Smooth muscle cell (in vitro differentiated cells): ENCODE measurements around the gene TRIM10. TPM values are rescaled to one million over a fixed set of nuclear protein-coding genes. Genes with fewer than 3 reads are reported as not detected.
"Not testable (repeated sequence)": the region's sequence is repeated elsewhere in the genome, so short reads cannot be mapped to it uniquely, and the experiment has no call there.

Source experiments
- DNase-seq: peaks from one replicate; lab custom pipeline; 2025; ENCODE audit not compliant: unreplicated experiment; lab: John Stamatoyannopoulos, UW
- H2AFZ ChIP-seq: fragments of 200-600 bp; sonication (generic); 2 replicates; pipeline ENCODE4 v1.6.0; 2016; ENCODE audit warnings: antibody characterized with exemption, low read depth, mild to moderate bottlenecking
- H3F3A ChIP-seq: fragments of 200-600 bp; sonication (generic); 2 replicates; pipeline ENCODE4 v1.6.0; 2017; ENCODE audit warnings: antibody characterized with exemption, low read depth
- H3K27ac ChIP-seq: fragments of 200-600 bp; sonication (generic); 2 replicates; pipeline ENCODE4 v1.5.1; 2016; ENCODE audit warnings: low read depth, mild to moderate bottlenecking
- H3K27me3 ChIP-seq: fragments of 200-600 bp; sonication (generic); 2 replicates; pipeline ENCODE4 v1.6.1; 2016; ENCODE audit warnings: low read depth, mild to moderate bottlenecking
- H3K36me3 ChIP-seq: fragments of 200-600 bp; sonication (generic); 2 replicates; pipeline ENCODE4 v1.5.1; 2016; ENCODE audit warnings: low read depth
- H3K4me1 ChIP-seq: fragments of 200-600 bp; sonication (generic); 2 replicates; pipeline ENCODE4 v1.5.1; 2016; ENCODE audit warnings: low read depth
- H3K4me2 ChIP-seq: fragments of 200-600 bp; sonication (generic); 2 replicates; pipeline ENCODE4 v1.6.0; 2016; ENCODE audit warnings: mild to moderate bottlenecking
- H3K4me3 ChIP-seq: fragments of 200-600 bp; sonication (generic); 2 replicates; pipeline ENCODE4 v1.5.1; 2016; ENCODE audit warnings: mild to moderate bottlenecking
- H3K79me2 ChIP-seq: fragments of 200-600 bp; sonication (generic); 2 replicates; pipeline ENCODE4 v1.6.0; 2016; ENCODE audit warnings: low read depth, mild to moderate bottlenecking
- H3K9ac ChIP-seq: fragments of 200-600 bp; sonication (generic); 2 replicates; pipeline ENCODE4 v1.6.0; 2016; ENCODE audit warnings: low read depth
- H3K9me3 ChIP-seq: fragments of 200-600 bp; sonication (generic); replicated peaks from 2 replicates; pipeline ENCODE4 v1.5.1; 2016; ENCODE audit warnings: low read depth
- H4K20me1 ChIP-seq: fragments of 200-600 bp; sonication (generic); 2 replicates; pipeline ENCODE4 v1.6.0; 2016; ENCODE audit warnings: low read depth
- WGBS: methylation state at CpG from one replicate; pipeline ENCODE4 v1.1.7; 2016; ENCODE audit warnings: low lambda C conversion rate; 5-methylcytosine and 5-hydroxymethylcytosine counted together
- polyA plus RNA-seq: library from polyadenylated mRNA; unstranded; fragments of >200 nt; fragmentation: Nextera tagmentation; extraction: Ambion mirVana; gene quantifications from 2 replicates; pipeline ENCODE4 v1.2.1, GENCODE V29; 2016
- total RNA-seq: library from RNA; depleted of rRNA; stranded (reverse); fragments of >200 nt; gene quantifications from 2 replicates; pipeline ENCODE4 v1.2.3, GENCODE V29; 2014
- TF ChIP-seq, protein P1 (sequence below): fragments of 200-600 bp; sonication (generic); IDR thresholded peaks from 2 replicates; pipeline ENCODE4 v1.5.1; 2017; ENCODE audit warnings: borderline replicate concordance, mild to moderate bottlenecking, antibody characterized with exemption; ENCODE audit not compliant: insufficient read depth, poor library complexity, severe bottlenecking

The TRIM10 gene
- total and polyA plus RNA-seq, 2 experiments from 2014 or later = not detected

DNA sequence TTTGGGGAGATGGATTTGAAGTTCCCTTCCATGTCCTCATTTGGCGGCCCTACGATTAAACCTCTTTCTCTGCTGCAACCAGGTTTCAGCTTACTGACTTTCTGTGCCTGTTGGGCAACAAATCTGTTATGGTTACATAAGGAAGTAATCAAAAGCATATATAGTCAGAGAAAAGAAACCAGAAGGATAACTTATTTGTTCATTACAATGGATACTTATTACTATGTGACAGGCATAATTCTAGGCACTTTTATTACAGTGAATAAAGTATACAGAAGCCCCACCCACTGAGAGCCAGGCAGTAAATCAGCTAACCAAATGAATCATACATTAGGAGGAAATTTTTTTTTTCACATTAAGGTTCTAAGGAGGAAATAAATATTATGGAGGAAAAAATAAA lies 38.5 kb downstream of the TRIM10 start:
- no peaks in the 10 kb centered on the region for H3K79me2 ChIP-seq
- TF ChIP-seq, protein P1, sequence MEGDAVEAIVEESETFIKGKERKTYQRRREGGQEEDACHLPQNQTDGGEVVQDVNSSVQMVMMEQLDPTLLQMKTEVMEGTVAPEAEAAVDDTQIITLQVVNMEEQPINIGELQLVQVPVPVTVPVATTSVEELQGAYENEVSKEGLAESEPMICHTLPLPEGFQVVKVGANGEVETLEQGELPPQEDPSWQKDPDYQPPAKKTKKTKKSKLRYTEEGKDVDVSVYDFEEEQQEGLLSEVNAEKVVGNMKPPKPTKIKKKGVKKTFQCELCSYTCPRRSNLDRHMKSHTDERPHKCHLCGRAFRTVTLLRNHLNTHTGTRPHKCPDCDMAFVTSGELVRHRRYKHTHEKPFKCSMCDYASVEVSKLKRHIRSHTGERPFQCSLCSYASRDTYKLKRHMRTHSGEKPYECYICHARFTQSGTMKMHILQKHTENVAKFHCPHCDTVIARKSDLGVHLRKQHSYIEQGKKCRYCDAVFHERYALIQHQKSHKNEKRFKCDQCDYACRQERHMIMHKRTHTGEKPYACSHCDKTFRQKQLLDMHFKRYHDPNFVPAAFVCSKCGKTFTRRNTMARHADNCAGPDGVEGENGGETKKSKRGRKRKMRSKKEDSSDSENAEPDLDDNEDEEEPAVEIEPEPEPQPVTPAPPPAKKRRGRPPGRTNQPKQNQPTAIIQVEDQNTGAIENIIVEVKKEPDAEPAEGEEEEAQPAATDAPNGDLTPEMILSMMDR = no peak
- WGBS = 60% methylated on average over 2 of the region's 2 CpGs
- no peaks in the 10 kb centered on the region for H3K4me1 ChIP-seq
- H3K4me2 ChIP-seq = no peak overlapping the region
- no peaks in the 10 kb centered on the region for H3K9me3 ChIP-seq
- H3K27ac ChIP-seq = no peak overlapping the region
- no peak overlapping the region for H3K4me3 ChIP-seq
- DNase-seq = no peak
- H3K27me3 ChIP-seq = peaks cover 55% of the 10 kb centered on the region
- no peak overlapping the region for H2AFZ ChIP-seq
- peaks cover 3% of the 10 kb centered on the region for H3F3A ChIP-seq
- no peaks in the 10 kb centered on the region for H4K20me1 ChIP-seq
- no peak overlapping the region for H3K9ac ChIP-seq
- H3K36me3 ChIP-seq = no peaks in the 10 kb centered on the region

DNA sequence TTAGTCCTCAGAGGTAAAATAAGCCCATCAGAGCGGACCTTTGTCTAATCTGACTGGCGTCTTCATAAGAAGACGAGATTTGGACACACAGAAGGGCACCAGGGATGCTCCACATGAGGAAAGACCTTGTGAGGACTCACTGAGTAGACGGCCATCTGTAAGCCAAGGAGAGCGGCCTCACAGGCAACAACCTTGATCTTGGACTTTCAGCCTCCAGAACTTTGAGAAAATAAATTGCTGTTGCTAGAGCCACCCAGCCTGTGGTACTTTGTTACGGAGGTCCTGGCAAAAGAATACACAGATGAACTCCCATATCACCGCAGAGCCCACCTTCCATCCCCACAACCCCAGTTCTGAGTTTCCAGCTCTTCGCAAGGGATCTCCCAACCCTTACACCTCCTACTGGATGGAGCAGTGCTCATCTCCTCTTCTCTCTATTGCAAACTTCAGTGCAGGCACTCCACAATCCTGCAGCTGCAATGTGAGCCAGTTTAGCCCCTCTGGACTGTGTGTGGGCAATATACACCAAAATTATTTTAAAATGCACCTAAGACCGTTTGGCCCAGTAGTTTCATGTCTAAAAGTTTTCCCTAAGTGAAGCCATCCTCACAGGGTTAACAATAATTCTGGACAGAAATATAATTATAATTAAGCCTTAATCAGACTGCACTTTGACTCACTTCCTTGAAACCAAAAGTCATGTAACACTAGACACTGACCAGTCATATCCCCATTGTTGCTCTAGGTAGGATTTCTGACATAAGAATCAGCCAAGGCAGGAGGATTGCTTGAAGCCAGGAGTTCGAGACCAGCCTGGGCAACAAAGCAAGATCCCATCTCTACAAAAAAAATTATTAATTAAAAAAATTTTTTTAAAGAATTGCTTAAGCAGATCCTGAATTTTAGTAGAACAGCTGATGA lies 39.3 kb downstream of the TRIM10 start:
- Histone ChIP-seq H3K79me2 (no peaks in the 10 kb centered on the region), H3K27me3 (peaks cover 47% of the 10 kb centered on the region), H3K9me3 (no peaks in the 10 kb centered on the region), H3K4me2 (no peak overlapping the region), H3K4me1 (no peaks in the 10 kb centered on the region), H3K27ac (no peak overlapping the region), H2AFZ (no peak overlapping the region), H3F3A (peaks cover 3% of the 10 kb centered on the region), H3K9ac (no peak overlapping the region), H4K20me1 (no peaks in the 10 kb centered on the region), H3K4me3 (no peak overlapping the region), H3K36me3 (no peaks in the 10 kb centered on the region)
- DNase-seq = no peak
- WGBS = 80% methylated on average over 10 of the region's 10 CpGs
- TF ChIP-seq, protein P1 = no peak

DNA sequence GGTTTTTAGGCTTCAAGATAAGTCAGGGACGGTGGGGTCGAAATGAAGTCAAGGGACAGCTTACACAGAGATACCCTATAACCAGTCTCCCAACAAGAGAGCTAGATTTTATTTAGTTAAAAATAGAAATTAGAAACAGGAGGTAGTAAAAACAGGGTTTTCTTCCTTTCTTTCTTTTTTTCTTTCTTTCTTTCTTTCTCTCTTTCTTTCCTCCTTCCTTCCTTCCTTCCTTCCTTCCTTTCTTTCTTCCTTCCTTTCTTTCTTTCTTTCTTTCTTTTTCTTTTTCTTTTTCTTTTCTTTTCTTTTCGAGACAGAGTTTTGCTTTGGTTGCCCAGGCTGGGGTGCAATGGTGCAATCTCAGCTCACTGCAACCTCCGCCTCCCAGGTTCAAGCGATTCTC lies 42.3 kb downstream of the TRIM10 start:
- not testable (repeated sequence) for H4K20me1 ChIP-seq, H3K4me2 ChIP-seq, H3K4me1 ChIP-seq, H3K36me3 ChIP-seq, H3K79me2 ChIP-seq, H2AFZ ChIP-seq, H3K27ac ChIP-seq, H3F3A ChIP-seq, H3K4me3 ChIP-seq, DNase-seq, H3K9me3 ChIP-seq, H3K9ac ChIP-seq
- peaks cover 48% of the 10 kb centered on the region for H3K27me3 ChIP-seq
- WGBS = 91% methylated on average over 5 of the region's 5 CpGs

DNA sequence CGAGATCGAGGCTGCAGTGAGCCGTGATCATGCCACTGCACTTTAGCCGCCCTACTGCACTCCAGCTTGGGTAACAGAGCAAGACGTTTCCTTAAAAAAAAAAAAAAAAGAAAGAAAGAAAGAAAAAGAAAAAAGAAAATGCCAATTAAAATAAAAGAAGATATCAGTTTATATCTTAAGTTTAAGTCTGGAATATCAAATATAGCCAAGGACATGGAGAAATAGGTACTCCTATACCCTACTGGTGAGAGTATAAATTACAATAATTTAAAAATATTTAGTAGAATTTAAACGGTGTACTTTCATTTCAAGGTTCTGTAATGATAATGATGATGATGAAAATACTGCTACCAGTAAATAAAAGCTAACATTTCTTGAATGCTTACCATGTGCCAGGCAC lies 44.3 kb downstream of the TRIM10 start:
- Histone ChIP-seq H3F3A (peaks cover 3% of the 10 kb centered on the region), H3K27me3 (peaks cover 51% of the 10 kb centered on the region), H3K27ac (no peak overlapping the region), H3K79me2 (no peaks in the 10 kb centered on the region), H3K9me3 (no peaks in the 10 kb centered on the region), H2AFZ (no peak overlapping the region), H3K4me1 (no peaks in the 10 kb centered on the region), H3K36me3 (no peaks in the 10 kb centered on the region), H3K9ac (no peak overlapping the region), H4K20me1 (no peaks in the 10 kb centered on the region), H3K4me3 (no peak overlapping the region), H3K4me2 (no peak overlapping the region)
- TF ChIP-seq, protein P1 = peak; percentile 19
- WGBS = 87% methylated on average over 6 of the region's 6 CpGs
- DNase-seq = no peak
